Panc1 (cell line): ENCODE data around the gene ADCY4.

Experiments
- CTCF ChIP-seq: fragments of 450-650 bp; IDR thresholded peaks from 2 replicates; pipeline ENCODE4 v1.5.1; 2017; ENCODE audit warnings: mild to moderate bottlenecking
- REST ChIP-seq, 2 experiments: IDR thresholded peaks; 2 replicates each; pipeline ENCODE4 v1.6.1; 2011 to 2012; ENCODE audit warnings: low read depth in 2 of 2, control low read depth in 1 of 2, low read length in 1 of 2, mild to moderate bottlenecking in 1 of 2, moderate library complexity in 1 of 2; ENCODE audit not compliant: insufficient read depth in 1 of 2
- SIN3A ChIP-seq: IDR thresholded peaks from 2 replicates; pipeline ENCODE4 v1.6.1; 2012; ENCODE audit warnings: low read depth, mild to moderate bottlenecking, low read length, moderate library complexity, borderline replicate concordance; ENCODE audit not compliant: insufficient read depth

GRCh38 chr14:24339284-24340151 is 4.6 kb upstream of the ADCY4 start, which contains the start of gene RIPK3:
- TF ChIP-seq CTCF (no peak), REST (IDR thresholded peaks at IDR 0.05; ENCODE audit: insufficient read depth in 1 of 2, low read depth in 2 of 2, low read length in 1 of 2) (no peak), SIN3A (no peak)
